GM12801 (cell line): ENCODE data around the gene TNNI2.

Experiments
- TF ChIP-seq, protein P1 (sequence below): IDR thresholded peaks from one replicate; pipeline ENCODE4 v1.5.1; 2011; ENCODE audit warnings: control low read depth; ENCODE audit not compliant: insufficient read length; ENCODE audit errors: extremely low read depth

TNNI2 gene

DNA sequence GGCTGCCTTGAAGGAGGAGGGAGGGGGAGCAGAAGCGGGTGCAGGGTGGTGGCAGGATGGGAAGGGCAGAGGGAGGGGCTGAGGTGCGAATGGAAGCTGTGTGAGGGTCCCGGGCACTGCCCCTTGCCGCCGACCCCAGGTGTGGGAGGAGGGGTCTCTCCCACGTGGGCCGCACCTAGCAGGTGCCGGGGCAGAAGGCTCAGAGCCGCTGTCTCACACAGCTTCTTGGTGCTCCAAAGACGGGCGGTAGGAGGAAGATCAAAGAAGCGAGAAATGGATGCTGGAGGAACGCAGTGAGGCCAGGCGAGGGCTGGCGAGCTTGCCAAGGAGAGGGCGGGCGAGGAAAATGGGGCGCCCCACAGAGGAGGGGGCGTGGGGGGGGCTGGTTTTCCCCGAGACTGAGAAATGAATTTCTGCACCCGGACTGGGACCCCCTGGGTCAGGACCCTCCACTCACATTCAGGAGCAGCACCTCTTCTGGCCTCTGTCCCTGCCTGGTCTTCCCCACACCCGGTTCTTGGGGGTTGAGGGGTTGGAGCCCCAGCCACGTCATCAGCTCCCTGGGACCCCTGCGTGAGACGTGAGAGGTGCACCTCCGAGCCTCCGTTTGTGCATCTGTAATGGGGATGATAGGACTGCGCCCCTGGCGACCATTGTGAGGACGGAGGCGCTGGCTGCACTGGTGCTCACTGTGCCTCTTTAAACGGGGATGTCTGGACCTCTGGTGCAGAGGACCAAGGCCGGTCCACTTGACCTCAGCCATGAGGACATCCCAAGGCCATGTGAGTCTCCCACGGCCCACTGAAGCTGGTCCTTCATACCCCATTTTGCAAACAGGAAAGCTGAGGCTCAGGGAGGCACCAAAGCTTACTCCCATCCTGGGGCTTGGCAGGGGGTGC, 30.9 kb downstream of the TNNI2 start:
- TF ChIP-seq, protein P1, sequence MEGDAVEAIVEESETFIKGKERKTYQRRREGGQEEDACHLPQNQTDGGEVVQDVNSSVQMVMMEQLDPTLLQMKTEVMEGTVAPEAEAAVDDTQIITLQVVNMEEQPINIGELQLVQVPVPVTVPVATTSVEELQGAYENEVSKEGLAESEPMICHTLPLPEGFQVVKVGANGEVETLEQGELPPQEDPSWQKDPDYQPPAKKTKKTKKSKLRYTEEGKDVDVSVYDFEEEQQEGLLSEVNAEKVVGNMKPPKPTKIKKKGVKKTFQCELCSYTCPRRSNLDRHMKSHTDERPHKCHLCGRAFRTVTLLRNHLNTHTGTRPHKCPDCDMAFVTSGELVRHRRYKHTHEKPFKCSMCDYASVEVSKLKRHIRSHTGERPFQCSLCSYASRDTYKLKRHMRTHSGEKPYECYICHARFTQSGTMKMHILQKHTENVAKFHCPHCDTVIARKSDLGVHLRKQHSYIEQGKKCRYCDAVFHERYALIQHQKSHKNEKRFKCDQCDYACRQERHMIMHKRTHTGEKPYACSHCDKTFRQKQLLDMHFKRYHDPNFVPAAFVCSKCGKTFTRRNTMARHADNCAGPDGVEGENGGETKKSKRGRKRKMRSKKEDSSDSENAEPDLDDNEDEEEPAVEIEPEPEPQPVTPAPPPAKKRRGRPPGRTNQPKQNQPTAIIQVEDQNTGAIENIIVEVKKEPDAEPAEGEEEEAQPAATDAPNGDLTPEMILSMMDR: no peak

DNA sequence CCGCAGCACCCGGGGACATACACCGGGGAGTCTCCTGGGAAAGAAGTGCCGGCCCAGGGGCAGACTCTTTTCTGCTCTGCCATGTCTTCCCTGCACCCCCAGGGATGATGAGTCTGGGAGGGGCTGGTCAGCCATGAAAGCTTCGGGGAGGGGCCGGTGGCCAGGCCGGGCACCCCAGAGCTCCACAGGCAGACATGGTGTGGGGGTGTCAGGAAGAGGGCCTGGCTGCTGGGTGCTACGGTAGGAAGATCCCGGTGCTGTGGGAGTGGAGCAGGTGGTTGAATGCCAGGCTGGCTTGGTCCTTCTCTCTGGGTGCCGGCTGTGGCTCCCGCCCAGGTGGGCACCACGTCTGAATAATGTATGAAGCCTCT, 31.5 kb downstream of the TNNI2 start:
- TF ChIP-seq, protein P1: no peak

DNA sequence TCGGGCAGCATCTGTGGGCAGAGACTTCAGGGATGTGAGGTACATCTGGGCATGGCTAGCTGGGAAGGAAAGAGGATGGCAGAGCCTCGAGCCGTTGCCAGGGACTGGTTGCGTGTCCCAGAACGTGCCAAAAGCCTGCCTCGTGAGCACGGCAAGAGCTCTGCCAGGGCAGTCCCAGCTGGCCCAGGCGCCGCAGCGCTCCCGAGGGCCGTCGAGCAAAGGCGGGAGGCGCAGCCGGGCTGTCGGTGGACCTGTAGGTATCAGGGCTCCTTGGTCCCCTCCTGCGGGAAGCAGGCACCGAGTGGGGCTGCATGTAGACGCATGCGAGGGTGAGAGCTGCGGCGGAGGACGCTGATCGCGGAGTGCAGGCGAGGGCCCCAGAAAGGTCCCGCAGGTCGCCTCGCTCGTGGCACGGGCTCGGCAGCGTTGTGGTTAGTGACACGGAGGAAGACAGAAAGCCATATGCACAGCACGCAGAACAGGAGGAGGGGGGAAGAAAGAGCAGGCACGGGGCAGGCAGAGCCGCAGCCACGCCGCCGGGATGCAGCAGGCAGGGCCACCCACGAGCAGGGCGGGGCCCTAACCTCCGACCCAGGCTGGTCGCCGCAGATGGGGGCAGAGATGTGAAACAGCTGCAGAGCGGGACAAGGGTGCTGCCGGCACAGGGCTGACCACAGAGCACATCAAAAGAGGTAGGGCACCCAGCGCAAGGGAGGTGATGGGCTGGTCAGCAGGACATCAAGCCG, 32.1 kb downstream of the TNNI2 start:
- TF ChIP-seq, protein P1: no peak

DNA sequence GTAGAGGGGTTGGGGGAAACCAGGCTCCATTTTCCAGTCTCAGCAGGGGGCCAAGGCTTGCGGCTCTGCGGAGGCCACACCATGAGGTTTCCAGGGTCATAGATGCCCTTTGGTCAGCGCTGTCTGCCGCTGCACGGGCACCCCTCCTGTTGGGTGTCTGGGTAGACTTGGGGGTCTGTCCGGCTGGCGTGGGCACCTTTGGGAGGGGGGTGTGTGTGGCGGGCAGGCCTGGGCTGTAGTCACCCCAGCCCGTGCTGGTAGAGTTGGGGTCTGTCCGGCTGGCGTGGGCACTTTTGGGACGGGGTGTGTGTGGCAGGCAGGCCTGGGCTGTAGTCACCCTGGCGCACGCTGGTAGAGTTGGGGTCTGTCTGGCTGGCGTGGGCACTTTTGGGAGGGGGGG, 32.8 kb downstream of the TNNI2 start:
- TF ChIP-seq, protein P1: no peak

DNA sequence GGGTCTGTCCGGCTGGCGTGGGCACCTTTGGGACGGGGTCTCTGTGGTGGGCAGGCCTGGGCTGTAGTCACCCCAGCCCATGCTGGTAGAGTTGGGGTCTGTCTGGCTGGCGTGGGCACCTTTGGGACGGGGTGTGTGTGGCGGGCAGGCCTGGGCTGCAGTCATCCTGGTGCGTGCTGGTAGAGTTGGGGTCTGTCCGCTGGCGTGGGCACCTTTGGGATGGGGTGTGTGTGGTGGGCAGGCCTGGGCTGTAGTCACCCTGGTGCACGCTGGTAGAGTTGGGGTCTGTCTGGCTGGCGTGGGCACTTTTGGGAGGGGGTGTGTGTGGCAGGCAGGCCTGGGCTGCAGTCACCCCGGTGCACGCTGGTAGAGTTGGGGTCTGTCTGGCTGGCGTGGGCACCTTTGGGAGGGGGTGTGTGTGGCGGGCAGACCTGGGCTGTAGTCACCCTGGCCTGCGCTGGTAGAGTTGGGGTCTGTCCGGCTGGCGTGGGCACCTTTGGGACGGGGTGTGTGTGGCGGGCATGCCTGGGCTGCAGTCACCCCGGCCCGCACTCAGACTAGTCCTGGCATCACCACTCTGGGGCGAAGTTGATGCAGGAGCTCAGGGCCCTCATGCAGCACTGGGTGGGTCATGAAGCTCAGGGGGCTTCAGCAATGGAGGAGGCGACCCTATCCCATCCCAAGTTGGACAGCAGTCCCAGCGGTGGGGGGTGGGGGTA, 33.6 kb downstream of the TNNI2 start:
- TF ChIP-seq, protein P1: no peak

DNA sequence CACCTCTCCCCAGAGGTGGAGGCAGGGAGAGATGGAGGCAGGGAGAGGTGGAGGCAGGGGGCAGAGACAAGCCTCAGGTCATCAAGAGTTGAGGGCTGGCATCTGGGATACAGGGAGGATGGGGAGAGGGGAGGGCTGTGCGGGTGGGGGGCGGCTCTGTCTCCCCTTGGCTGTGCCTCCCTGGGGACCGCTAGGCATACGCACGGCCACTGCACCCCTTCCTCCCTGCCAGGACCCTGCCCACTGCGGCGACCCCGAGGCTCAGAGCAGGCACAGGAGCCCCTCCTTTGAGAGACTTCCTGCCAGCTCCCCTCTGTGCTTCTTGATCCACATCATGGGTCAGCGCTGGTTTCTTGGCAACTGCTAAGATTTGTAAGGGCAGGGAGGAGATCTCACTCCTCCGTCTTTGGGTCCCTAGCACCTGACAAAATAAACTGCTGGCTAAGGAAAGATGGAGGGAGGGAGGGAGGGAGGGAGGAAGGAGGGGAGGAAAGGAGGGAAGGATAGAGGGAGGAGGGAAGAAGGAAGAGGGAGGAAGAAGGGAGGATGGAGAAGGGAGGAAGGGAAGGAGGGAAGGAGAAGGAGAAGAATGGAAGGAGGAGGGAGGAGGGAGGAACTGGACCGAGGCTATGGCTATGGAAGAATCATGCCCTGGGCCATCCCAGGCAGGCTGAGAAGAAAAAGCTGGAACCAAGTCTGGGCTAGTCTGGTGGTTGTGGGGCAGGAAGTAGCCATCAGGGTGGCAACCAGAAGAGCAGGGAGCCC, 34.4 kb downstream of the TNNI2 start:
- TF ChIP-seq, protein P1: no peak
